HepG2 (cell line): ENCODE measurements around the gene PLA2G4A. TPM values are rescaled to one million over a fixed set of nuclear protein-coding genes. Genes with fewer than 3 reads are reported as not detected.
A peak's percentile ranks its signal among the peaks of the same experiment; 100 is the strongest.

Source experiments
- ATAC-seq: fragments of 200-7000 bp; cut with Tn5 transposase; 3 replicates; pipeline ENCODE4 v1.9.1; 2020; ENCODE audit warnings: mild to moderate bottlenecking, moderate library complexity
- BruUV-seq: library from RNA; stranded (reverse); fragments of 400-500 nt; replicated peaks from 2 replicates; lab custom pipeline; 2021; lab: Mats Ljungman, UMichigan
- CTCF ChIA-PET: fragments of 300-600 bp; formaldehyde crosslinking; extraction: SDS; loops from one replicate; lab custom pipeline; 2021; ENCODE audit warnings: low total read pairs, inconsistent platforms, low intra/inter-chr PET ratio; lab: Yijun Ruan, JAX
- POLR2A ChIA-PET: fragments of 350-600 bp; sonication (Branson Sonifier 250); formaldehyde crosslinking; loops from one replicate; lab custom pipeline; 2020; ENCODE audit warnings: antibody characterized with exemption, inconsistent platforms; lab: Yijun Ruan, JAX
- DNase-seq: peaks from one replicate; pipeline ENCODE4 v3.0.0-alpha.2; 2015; ENCODE audit warnings: low spot score
- FAIRE-seq: peaks from 3 replicates; lab custom pipeline; 2011; peaks lifted over from hg19 to GRCh38; lab: Jason Lieb, UNC
- H2AFZ ChIP-seq: one replicate; pipeline ENCODE4 v1.6.1; 2011; ENCODE audit warnings: low read length, inconsistent platforms
- H3K27ac ChIP-seq: fragments of 300-600 bp; 3 replicates; pipeline ENCODE4 v1.8.0; 2011; ENCODE audit warnings: mixed run types, mild to moderate bottlenecking, mixed read lengths, low read length, inconsistent platforms; ENCODE audit not compliant: insufficient read depth; ENCODE audit errors: extremely low read length
- H3K27me3 ChIP-seq, 2 experiments: fragments of 200-600 bp in 1 of 2; 2 replicates in 1 of 2; 3 replicates in 1 of 2; pipeline versions ENCODE4 v1.6.0 to v1.8.0; 2011; ENCODE audit warnings: low read length in 2 of 2, mild to moderate bottlenecking in 2 of 2, moderate library complexity in 2 of 2, inconsistent platforms in 1 of 2; ENCODE audit not compliant: insufficient read depth in 2 of 2, control insufficient read depth in 1 of 2
- H3K36me3 ChIP-seq, 2 experiments: fragments of 200-600 bp in 1 of 2; replicated peaks in 1 of 2; 2 replicates in 1 of 2; 3 replicates in 1 of 2; pipeline versions ENCODE4 v1.5.1 to v1.8.0; 2011; ENCODE audit warnings: low read length in 2 of 2, inconsistent platforms in 1 of 2; ENCODE audit not compliant: insufficient read depth in 2 of 2, control insufficient read depth in 1 of 2
- H3K4me1 ChIP-seq: 2 replicates; pipeline ENCODE4 v1.5.1; 2012; ENCODE audit warnings: low read length, inconsistent platforms; ENCODE audit not compliant: insufficient read depth
- H3K4me2 ChIP-seq: 2 replicates; pipeline ENCODE4 v1.6.0; 2011; ENCODE audit warnings: low read depth, low read length, inconsistent platforms
- H3K4me3 ChIP-seq, 3 experiments: fragments of 200-600 bp in 1 of 3; sonication (generic), shearing (Covaris generic) in 1 of 3; replicated peaks in 1 of 3; 2 replicates each; pipeline ENCODE4 v1.5.1; 2011 to 2016; ENCODE audit warnings: low read length in 3 of 3, inconsistent platforms in 2 of 3, low read depth in 2 of 3, mild to moderate bottlenecking in 2 of 3, control low read depth in 1 of 3, mixed read lengths in 1 of 3; ENCODE audit not compliant: insufficient read depth in 1 of 3
- H3K79me2 ChIP-seq: one replicate; pipeline ENCODE4 v1.6.1; 2011; ENCODE audit warnings: low read length, inconsistent platforms; ENCODE audit not compliant: insufficient read depth
- H3K9ac ChIP-seq: 2 replicates; pipeline ENCODE4 v1.6.0; 2011; ENCODE audit warnings: mild to moderate bottlenecking, low read depth, low read length, inconsistent platforms; ENCODE audit not compliant: insufficient read depth
- H3K9me3 ChIP-seq: 2 replicates; pipeline ENCODE4 v1.5.1; 2012; ENCODE audit warnings: mild to moderate bottlenecking, low read length
- H4K20me1 ChIP-seq: 2 replicates; pipeline ENCODE4 v1.6.0; 2011; ENCODE audit warnings: inconsistent platforms, mild to moderate bottlenecking, low read length, moderate library complexity; ENCODE audit not compliant: insufficient read depth
- HNRNPK ChIP-seq: fragments of 200-400 bp; formaldehyde crosslinking; IDR thresholded peaks from 2 replicates; pipeline ENCODE4 v1.6.1; 2018; ENCODE audit warnings: low read length, low read depth, moderate library complexity, mild to moderate bottlenecking; ENCODE audit not compliant: poor library complexity, severe bottlenecking
- KAT2B ChIP-seq: fragments of 150-350 bp; IDR thresholded peaks from 2 replicates; pipeline ENCODE4 v1.6.1; 2014; ENCODE audit warnings: low read depth, low read length, borderline replicate concordance
- MAFF ChIP-seq: IDR thresholded peaks from 2 replicates; pipeline ENCODE4 v1.6.1; 2011; ENCODE audit warnings: low read depth, low read length, improper control_type of control experiment
- MAFK ChIP-seq, 2 experiments: IDR thresholded peaks in 1 of 2; conservative IDR thresholded peaks in 1 of 2; 2 replicates each; pipeline ENCODE4 v1.6.1; 2011; ENCODE audit warnings: improper control_type of control experiment in 2 of 2, low read length in 2 of 2
- NAIF1 ChIP-seq: sonication (generic); formaldehyde crosslinking; IDR thresholded peaks from 2 replicates; pipeline ENCODE4 v1.5.0; 2020; ENCODE audit warnings: mild to moderate bottlenecking, missing genetic modification reagents, borderline replicate concordance
- NBN ChIP-seq: fragments of 450-650 bp; conservative IDR thresholded peaks from 2 replicates; pipeline ENCODE4 v1.6.1; 2017
- STAG1 ChIP-seq: sonication (generic); formaldehyde crosslinking; IDR thresholded peaks from 2 replicates; pipeline ENCODE4 v1.4.0; 2020; ENCODE audit warnings: missing genetic modification reagents
- U2AF2 ChIP-seq: fragments of 200-400 bp; formaldehyde crosslinking; IDR thresholded peaks from 2 replicates; pipeline ENCODE4 v1.6.1; 2017; ENCODE audit warnings: low read depth, mild to moderate bottlenecking, low read length
- ZFP1 ChIP-seq: IDR thresholded peaks from 2 replicates; pipeline ENCODE4 v1.6.1; 2016
- WGBS: methylation state at CpG from one replicate; pipeline ENCODE4 v1.1.6; 2017; ENCODE audit warnings: low lambda C conversion rate; 5-methylcytosine and 5-hydroxymethylcytosine counted together
- in situ Hi-C: cut with HindIII; loops from 2 replicates; pipeline ENCODE4 v1.10.0; 2017; ENCODE audit warnings: low pct_unique_long_range_greater_than_20kb; ENCODE audit not compliant: extremely low pct_ligation_motif_present
- intact Hi-C: fragments of 100-400 bp; cut with micrococcal nuclease; formaldehyde crosslinking; loops from one replicate; pipeline ENCODE4 v1.10.0; 2022; ENCODE audit not compliant: unreplicated experiment
- polyA plus RNA-seq, 8 experiments: library from polyadenylated mRNA; depleted of rRNA in 3 of 8; stranded (reverse) in 7 of 8; unstranded in 1 of 8; fragments of >200 nt; fragmentation: Illumina TruSeq in 4 of 8; extraction: Trizol in 4 of 8; gene quantifications; 2 replicates each; pipeline versions ENCODE4 v1.2.1 to v1.2.3, GENCODE V29; 2011 to 2016; ENCODE audit warnings: low read depth in 4 of 8, missing spikeins in 1 of 8, mixed read lengths in 1 of 8; ENCODE audit not compliant: insufficient read depth in 1 of 8
- total RNA-seq, 5 experiments: library from RNA; depleted of rRNA; stranded (reverse); fragments of >200 nt; fragmentation: Illumina TruSeq; extraction: Trizol; gene quantifications; 2 replicates each; pipeline ENCODE4 v1.2.3, GENCODE V29; 2016; ENCODE audit warnings: low read depth in 1 of 5
- TF ChIP-seq, protein P1 (sequence below): sonication (generic); formaldehyde crosslinking; IDR thresholded peaks from 2 replicates; pipeline ENCODE4 v1.8.0; 2022; ENCODE audit warnings: mild to moderate bottlenecking, missing genetic modification reagents, moderate library complexity
- TF ChIP-seq, protein P2 (sequence below): sonication (generic); formaldehyde crosslinking; IDR thresholded peaks from 2 replicates; pipeline ENCODE4 v1.5.0; 2020; ENCODE audit warnings: missing genetic modification reagents
- TF ChIP-seq, protein P3 (sequence below): sonication (generic); formaldehyde crosslinking; IDR thresholded peaks from 2 replicates; pipeline ENCODE4 v1.5.0; 2020; ENCODE audit warnings: missing genetic modification reagents
- TF ChIP-seq, protein P4 (sequence below): sonication (generic); formaldehyde crosslinking; IDR thresholded peaks from 2 replicates; pipeline ENCODE4 v1.4.0; 2020; ENCODE audit warnings: missing genetic modification reagents, borderline replicate concordance
- TF ChIP-seq, protein P5 (sequence below): sonication (generic); formaldehyde crosslinking; IDR thresholded peaks from 2 replicates; pipeline ENCODE4 v1.8.0; 2022; ENCODE audit warnings: mild to moderate bottlenecking, missing genetic modification reagents; ENCODE audit not compliant: insufficient replicate concordance

Gene PLA2G4A
- total and polyA plus RNA-seq, 2 of the 13 experiments (the other 11 are each of a cell fraction or from before 2014, with no cell fraction given): not detected

DNA sequence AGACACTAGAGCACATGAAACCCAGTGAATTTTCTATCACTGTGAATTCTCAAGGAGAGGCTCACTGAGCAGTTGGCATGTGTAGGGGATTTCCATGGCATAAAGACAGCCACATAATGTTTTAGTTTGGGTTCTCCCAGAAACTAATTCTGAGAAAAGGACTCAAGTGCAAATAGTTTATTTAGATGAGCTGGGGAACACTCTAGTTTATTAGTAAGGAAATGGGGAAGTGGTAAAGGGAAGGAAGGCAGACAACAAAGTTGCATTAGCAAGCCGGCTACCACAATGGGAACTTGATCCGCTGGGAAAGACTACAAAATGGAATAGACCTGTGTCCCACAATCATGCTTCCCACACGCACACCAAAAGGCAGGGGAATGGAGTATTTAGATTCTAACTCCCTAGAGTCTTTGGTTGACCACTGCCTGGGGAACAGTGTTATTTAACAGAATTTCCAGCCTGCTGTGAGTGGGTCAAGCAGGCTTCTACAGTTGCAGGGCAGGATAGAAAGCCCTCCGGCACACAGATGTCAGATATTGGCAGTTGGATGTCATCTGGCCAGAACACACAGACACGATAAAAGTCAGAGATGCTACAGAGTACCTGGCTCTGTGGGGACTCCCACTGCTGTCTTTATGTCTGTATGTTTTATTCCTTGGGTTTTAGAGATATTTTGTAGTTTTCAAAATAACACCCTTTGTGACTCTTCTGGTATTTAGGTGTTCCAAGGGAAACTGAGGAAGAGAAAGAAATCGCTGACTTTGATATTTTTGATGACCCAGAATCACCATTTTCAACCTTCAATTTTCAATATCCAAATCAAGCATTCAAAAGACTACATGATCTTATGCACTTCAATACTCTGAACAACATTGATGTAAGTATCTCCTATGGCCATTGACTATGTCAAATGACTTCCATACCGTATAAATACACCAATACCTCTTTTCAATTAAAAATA, 150.1 kb downstream of the PLA2G4A start:
- Histone ChIP-seq H3K4me1 (no peaks in the 10 kb centered on the region), H2AFZ (no peak overlapping the region), H3K27ac (no peak overlapping the region), H3K9me3 (no peaks in the 10 kb centered on the region), H3K79me2 (no peaks in the 10 kb centered on the region), H3K27me3 (no peaks in the 10 kb centered on the region), H3K9ac (no peak overlapping the region), H4K20me1 (no peaks in the 10 kb centered on the region), H3K4me3 (no peak overlapping the region), H3K4me2 (no peak overlapping the region), H3K36me3 (no peaks in the 10 kb centered on the region)
- DNase-seq (no peak), ATAC-seq (no peak), FAIRE-seq (no peak)
- ChIA-PET POLR2A (no interaction called here), CTCF (no interaction called here)
- no TSS peak for BruUV-seq
- intact Hi-C loops: no loop called here
- WGBS: 15% methylated on average over 7 of the region's 7 CpGs
- in situ Hi-C loops: no loop called here
- TF ChIP-seq NAIF1 (CRISPR knock-in tag) (no peak), STAG1 (no peak), MAFF (peak; percentile 70), HNRNPK (no peak), ZFP1 (CRISPR knock-in tag) (no peak), NBN (no peak), U2AF2 (no peak), MAFK (conservative IDR thresholded peaks at IDR 0.05 in 1 of 2, IDR thresholded peaks at IDR 0.05 in 1 of 2; ENCODE audit: low read length in 2 of 2) (peak; percentile 76 to 78), KAT2B (no peak)
- TF ChIP-seq, protein P1, sequence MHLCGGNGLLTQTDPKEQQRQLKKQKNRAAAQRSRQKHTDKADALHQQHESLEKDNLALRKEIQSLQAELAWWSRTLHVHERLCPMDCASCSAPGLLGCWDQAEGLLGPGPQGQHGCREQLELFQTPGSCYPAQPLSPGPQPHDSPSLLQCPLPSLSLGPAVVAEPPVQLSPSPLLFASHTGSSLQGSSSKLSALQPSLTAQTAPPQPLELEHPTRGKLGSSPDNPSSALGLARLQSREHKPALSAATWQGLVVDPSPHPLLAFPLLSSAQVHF (CRISPR knock-in tag): no peak
- TF ChIP-seq, protein P2, sequence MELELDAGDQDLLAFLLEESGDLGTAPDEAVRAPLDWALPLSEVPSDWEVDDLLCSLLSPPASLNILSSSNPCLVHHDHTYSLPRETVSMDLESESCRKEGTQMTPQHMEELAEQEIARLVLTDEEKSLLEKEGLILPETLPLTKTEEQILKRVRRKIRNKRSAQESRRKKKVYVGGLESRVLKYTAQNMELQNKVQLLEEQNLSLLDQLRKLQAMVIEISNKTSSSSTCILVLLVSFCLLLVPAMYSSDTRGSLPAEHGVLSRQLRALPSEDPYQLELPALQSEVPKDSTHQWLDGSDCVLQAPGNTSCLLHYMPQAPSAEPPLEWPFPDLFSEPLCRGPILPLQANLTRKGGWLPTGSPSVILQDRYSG (CRISPR knock-in tag): no peak
- TF ChIP-seq, protein P3, sequence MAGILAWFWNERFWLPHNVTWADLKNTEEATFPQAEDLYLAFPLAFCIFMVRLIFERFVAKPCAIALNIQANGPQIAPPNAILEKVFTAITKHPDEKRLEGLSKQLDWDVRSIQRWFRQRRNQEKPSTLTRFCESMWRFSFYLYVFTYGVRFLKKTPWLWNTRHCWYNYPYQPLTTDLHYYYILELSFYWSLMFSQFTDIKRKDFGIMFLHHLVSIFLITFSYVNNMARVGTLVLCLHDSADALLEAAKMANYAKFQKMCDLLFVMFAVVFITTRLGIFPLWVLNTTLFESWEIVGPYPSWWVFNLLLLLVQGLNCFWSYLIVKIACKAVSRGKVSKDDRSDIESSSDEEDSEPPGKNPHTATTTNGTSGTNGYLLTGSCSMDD (CRISPR knock-in tag): no peak
- TF ChIP-seq, protein P4, sequence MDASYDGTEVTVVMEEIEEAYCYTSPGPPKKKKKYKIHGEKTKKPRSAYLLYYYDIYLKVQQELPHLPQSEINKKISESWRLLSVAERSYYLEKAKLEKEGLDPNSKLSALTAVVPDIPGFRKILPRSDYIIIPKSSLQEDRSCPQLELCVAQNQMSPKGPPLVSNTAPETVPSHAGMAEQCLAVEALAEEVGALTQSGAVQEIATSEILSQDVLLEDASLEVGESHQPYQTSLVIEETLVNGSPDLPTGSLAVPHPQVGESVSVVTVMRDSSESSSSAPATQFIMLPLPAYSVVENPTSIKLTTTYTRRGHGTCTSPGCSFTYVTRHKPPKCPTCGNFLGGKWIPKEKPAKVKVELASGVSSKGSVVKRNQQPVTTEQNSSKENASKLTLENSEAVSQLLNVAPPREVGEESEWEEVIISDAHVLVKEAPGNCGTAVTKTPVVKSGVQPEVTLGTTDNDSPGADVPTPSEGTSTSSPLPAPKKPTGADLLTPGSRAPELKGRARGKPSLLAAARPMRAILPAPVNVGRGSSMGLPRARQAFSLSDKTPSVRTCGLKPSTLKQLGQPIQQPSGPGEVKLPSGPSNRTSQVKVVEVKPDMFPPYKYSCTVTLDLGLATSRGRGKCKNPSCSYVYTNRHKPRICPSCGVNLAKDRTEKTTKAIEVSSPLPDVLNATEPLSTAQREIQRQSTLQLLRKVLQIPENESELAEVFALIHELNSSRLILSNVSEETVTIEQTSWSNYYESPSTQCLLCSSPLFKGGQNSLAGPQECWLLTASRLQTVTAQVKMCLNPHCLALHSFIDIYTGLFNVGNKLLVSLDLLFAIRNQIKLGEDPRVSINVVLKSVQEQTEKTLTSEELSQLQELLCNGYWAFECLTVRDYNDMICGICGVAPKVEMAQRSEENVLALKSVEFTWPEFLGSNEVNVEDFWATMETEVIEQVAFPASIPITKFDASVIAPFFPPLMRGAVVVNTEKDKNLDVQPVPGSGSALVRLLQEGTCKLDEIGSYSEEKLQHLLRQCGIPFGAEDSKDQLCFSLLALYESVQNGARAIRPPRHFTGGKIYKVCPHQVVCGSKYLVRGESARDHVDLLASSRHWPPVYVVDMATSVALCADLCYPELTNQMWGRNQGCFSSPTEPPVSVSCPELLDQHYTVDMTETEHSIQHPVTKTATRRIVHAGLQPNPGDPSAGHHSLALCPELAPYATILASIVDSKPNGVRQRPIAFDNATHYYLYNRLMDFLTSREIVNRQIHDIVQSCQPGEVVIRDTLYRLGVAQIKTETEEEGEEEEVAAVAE (CRISPR knock-in tag): no peak
- TF ChIP-seq, protein P5, sequence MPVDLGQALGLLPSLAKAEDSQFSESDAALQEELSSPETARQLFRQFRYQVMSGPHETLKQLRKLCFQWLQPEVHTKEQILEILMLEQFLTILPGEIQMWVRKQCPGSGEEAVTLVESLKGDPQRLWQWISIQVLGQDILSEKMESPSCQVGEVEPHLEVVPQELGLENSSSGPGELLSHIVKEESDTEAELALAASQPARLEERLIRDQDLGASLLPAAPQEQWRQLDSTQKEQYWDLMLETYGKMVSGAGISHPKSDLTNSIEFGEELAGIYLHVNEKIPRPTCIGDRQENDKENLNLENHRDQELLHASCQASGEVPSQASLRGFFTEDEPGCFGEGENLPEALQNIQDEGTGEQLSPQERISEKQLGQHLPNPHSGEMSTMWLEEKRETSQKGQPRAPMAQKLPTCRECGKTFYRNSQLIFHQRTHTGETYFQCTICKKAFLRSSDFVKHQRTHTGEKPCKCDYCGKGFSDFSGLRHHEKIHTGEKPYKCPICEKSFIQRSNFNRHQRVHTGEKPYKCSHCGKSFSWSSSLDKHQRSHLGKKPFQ (CRISPR knock-in tag): no peak
